GM04503 (cell line): ENCODE measurements around the gene HSD17B12.

Experiments
- DNase-seq: peaks from one replicate; pipeline ENCODE4 v3.0.0-alpha.2; 2012; ENCODE audit warnings: low read depth

HSD17B12 gene

DNA sequence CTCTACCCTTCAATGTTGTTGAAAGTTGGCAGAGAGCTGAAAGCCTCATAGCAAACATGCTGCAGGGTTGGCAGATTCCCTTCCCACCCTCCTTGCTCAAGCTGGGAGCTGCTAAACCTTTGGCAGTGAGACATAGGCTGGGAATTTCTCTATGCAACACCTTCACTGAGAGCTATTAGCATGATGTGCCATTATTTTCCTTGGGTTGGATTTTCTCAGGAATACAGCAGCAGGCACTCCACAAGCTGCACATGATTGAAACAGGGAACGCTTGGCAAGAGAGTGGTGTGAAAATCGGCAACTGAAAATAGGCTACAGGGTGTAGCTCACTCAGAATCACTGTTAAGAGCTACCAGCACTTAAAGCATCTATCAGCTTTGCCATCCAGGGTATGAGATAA is 190.5 kb downstream of the HSD17B12 start:
- DNase-seq: no peak

GRCh38 chr11:43872995-43873394 is 192.5 kb downstream of the HSD17B12 start:
- no peak for DNase-seq

- DNase-seq: no peak
Measured at GRCh38 chr11:43874078-43874477, 193.5 kb downstream of the HSD17B12 start.

- no peak for DNase-seq
Measured at GRCh38 chr11:43874738-43875137, 194.2 kb downstream of the HSD17B12 start.

DNA sequence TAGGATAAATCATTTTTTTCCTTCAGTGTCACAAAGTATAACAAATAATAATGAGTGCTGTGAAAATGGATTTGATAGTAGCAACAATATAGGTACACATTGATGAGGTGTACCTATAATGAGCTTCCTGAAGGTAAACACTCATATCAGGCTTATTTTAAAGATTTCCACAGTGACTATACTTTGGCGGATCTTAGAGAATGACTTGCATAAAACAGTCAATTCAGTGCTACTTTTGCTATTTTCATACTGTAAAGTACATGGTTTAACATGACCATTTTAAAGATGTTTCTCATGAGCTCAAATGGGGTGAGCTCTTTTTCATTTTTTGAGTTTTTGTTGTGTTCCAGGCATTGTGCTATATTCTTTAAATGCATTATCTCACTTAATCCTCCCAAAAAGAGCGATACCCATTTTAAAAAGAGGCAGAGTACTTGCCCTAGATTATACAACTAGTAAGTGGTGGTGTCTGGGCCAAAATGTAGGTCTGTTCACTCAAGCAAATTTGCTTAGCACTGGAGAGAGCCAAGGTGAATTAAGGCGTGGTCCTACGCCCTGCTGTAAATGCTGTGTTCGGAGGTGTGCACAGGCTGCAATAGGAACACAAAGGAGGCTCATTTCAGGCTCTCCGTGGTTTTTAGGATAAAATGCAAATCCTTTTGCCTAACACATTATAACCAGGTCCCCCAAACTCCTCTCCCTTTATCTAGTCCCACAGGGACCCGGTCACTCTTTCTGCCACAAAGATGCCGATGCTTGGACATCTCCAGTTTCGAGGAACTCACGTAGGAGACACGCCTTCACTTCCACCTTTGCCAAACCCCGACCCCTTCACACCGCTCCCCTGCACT is 199.5 kb downstream of the HSD17B12 start:
- no peak for DNase-seq

DNA sequence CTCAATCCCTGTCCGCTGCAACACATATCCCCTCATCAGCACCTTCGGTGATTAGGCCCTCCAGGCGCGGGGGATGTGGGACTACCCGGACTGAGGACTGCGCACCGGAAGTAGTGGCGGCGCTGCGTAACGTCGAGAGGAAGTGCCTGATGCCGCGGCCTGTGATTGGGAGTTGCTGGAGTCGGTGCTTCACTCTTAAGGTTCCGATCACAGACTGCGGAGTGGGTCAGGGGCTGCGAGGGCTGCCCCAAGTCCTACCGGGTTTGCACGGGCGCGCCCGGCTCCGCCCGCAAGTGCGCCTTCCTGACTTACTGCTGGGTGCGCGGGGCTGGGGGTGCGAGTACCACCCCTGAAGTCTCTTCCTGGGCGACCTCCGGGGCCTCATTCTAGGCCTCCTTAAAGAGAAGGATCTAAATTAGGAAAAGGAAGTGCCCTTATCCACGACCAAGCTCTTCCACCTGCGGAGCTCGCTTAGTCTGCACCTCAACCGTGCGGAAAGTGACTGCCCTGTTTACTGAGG is 200.2 kb downstream of the HSD17B12 start, which contains the start of gene ALKBH3:
ALKBH3 (plus strand) TSS at position 192 of the 520 bp plus-strand sequence. CDS start 1,822 bp downstream, outside the sequence.
- DNase-seq: peak; percentile 50

DNA sequence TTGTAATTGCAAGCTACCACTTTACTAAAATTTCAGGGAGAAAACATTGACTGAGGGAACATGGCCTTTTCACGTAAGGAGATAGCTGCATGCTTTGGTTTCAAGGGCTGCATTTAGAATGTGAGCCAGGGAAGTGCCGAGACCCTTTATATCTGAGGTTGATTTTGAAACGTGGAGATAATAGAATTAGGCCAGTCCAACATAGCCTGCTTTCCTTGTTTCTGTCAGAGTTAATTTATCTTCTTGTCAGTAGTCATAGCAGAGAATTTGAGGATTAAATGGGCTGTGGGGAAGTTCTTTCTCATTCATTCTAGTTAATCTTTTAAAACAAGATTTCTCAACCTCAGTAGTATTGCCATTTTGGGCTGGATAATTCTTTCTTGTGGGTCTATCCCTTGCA is 212.3 kb downstream of the HSD17B12 start:
- DNase-seq: no peak

- DNase-seq: no peak
Measured at GRCh38 chr11:43894546-43894945, 214.0 kb downstream of the HSD17B12 start.

DNA sequence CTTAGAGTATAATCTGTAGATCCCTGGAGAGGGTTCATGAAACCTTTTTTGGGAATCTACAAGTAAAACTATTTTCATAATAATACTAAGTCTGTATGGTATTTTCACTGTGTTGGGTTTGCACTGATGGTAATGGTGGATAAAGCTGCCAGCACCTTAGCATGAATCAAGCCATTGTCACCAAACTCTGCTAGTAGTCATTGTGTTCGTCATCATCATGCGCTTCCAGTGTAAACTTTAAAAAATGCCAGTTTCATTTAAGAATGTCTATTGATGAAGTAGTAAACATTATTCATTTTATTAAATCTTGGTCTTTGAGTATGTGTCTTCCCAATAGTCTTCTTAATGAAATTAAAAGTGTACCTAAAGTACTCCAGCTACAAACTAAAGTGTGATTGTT is 215.1 kb downstream of the HSD17B12 start:
- DNase-seq: no peak

GRCh38 chr11:43898574-43898973 is 218.0 kb downstream of the HSD17B12 start:
- DNase-seq: no peak

- no peak for DNase-seq
Measured at GRCh38 chr11:43899094-43899493, 218.6 kb downstream of the HSD17B12 start.

GRCh38 chr11:43901551-43901950 is 221.0 kb downstream of the HSD17B12 start:
- DNase-seq: no peak

DNA sequence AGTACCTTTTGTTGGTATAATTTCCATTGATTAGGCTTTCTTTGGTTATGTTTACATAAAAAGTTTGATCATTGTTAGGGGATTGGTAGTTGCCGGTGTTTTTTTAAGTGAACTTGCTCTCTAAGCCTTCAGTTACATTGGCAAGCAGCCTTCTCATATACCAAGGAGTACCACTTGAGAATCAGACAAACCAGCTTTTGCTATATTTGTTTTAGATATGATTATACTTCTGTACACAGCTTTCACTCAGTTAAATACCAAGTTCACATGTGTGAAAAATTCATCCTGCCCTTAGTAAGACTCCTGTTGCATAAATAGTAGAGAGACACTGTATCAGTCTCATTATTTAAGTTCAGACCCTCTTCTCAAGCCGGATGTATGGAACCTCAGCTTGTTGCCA is 222.5 kb downstream of the HSD17B12 start:
- no peak for DNase-seq

DNA sequence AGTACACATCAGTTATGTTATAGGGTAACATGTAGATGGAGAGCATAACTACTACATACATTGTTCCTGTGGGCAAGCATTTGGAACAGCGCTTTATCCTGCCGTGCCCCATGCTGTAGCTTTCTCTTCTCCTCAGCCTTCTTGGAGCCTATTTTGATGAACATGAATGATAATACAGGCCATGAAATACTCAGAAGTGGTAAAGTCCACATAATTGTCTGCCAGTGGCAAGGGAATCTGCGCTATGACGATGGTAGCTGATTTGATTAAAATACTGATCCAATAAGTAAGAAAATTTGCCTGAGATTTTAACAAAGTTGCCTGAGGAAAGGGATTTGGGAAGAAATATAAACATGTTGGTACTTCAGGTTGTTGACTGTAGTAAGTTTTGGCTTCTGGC is 223.4 kb downstream of the HSD17B12 start:
- DNase-seq: no peak

- DNase-seq: no peak
Measured at GRCh38 chr11:43904742-43905535, 224.4 kb downstream of the HSD17B12 start.

- DNase-seq: no peak
Measured at GRCh38 chr11:43905813-43906241, 225.3 kb downstream of the HSD17B12 start.
